ENCODE results near the gene ADPRS.

DNA sequence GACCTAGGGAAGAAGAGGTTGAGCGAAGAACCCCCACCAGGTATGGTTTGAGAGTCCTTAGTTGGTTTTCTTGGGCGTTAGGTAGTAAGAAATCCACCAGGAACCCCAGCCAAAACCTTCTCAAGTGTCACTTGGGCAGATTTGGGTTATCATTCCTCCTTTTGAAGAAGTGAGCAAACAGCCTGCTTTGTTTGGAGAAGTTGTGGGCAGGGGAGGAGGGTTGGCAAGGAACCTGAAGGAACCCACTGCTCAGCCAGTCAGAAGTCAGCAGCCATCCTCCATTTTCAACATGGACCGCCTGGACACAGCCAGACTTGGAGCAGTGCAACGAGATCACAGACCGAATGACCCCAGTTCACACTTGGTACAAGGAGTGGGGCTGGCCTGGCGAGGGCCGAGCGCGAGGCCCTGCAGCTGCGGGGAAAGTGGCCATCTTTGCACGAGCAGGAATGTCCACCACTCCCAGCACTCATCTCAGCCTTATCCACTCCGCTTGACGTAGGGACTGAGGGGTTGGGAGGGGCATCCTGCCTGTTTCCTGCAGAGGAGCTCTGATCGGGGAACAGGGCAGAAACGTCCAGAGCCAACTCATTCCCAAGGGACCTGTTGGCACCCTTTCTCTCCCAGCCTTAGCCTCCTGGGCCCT, 7.2 kb downstream of the ADPRS start:
- TF ChIP-seq, protein P1, sequence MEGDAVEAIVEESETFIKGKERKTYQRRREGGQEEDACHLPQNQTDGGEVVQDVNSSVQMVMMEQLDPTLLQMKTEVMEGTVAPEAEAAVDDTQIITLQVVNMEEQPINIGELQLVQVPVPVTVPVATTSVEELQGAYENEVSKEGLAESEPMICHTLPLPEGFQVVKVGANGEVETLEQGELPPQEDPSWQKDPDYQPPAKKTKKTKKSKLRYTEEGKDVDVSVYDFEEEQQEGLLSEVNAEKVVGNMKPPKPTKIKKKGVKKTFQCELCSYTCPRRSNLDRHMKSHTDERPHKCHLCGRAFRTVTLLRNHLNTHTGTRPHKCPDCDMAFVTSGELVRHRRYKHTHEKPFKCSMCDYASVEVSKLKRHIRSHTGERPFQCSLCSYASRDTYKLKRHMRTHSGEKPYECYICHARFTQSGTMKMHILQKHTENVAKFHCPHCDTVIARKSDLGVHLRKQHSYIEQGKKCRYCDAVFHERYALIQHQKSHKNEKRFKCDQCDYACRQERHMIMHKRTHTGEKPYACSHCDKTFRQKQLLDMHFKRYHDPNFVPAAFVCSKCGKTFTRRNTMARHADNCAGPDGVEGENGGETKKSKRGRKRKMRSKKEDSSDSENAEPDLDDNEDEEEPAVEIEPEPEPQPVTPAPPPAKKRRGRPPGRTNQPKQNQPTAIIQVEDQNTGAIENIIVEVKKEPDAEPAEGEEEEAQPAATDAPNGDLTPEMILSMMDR (IDR thresholded peaks at IDR 0.05; ENCODE audit: low read length): no peak
- no peak for TF ChIP-seq EZH2 (IDR thresholded peaks at IDR 0.05; ENCODE audit: borderline replicate concordance, low read length)

All from OCI-LY1 (cell line).